Caco-2 (cell line): ENCODE data around the gene LRP1. TPM values are rescaled to one million over a fixed set of nuclear protein-coding genes. Genes with fewer than 3 reads are reported as not detected.

ENCODE experiments used
- BruUV-seq: library from RNA; stranded (reverse); fragments of 400-500 nt; replicated peaks from 2 replicates; lab custom pipeline; 2021; lab: Mats Ljungman, UMichigan
- CTCF ChIA-PET: fragments of 300-600 bp; sonication (Branson Sonifier 250); formaldehyde crosslinking; loops from one replicate; lab custom pipeline; 2022; ENCODE audit warnings: antibody characterized with exemption; lab: Charles Lee
- POLR2A ChIA-PET: fragments of 300-600 bp; sonication (Branson Sonifier 250); formaldehyde crosslinking; loops from one replicate; lab custom pipeline; 2022; ENCODE audit warnings: antibody characterized with exemption; lab: Charles Lee
- DNase-seq, 2 experiments: peaks; one replicate each; pipeline versions ENCODE4 v3.0.0 to v3.0.0-alpha.2; 2020 to 2022
- H3K27me3 ChIP-seq: replicated peaks from 2 replicates; pipeline ENCODE4 v1.6.0; 2011; ENCODE audit warnings: low read length; ENCODE audit not compliant: control insufficient read depth, insufficient read depth
- H3K36me3 ChIP-seq: 2 replicates; pipeline ENCODE4 v1.5.1; 2011; ENCODE audit warnings: low read length; ENCODE audit not compliant: control insufficient read depth, insufficient read depth
- H3K4me1 ChIP-seq: fragments of 250-450 bp; sonication (Bioruptor Pico); 2 replicates; pipeline ENCODE4 v1.5.1; 2020; ENCODE audit warnings: mild to moderate bottlenecking
- H3K4me3 ChIP-seq: 2 replicates; pipeline ENCODE4 v1.5.1; 2011; ENCODE audit warnings: low read depth, mild to moderate bottlenecking, control low read depth, low read length
- H3K9me3 ChIP-seq: fragments of 250-450 bp; sonication (Bioruptor Pico); 2 replicates; pipeline ENCODE4 v1.5.1; 2020; ENCODE audit warnings: mild to moderate bottlenecking, moderate library complexity
- H3K27ac Mint-ChIP-seq: one replicate; pipeline ENCODE4 v1.8.0; 2022; ENCODE audit warnings: mixed read lengths; ENCODE audit not compliant: unreplicated experiment
- H3K27me3 Mint-ChIP-seq: one replicate; pipeline ENCODE4 v1.8.0; 2022; ENCODE audit warnings: mixed read lengths; ENCODE audit not compliant: insufficient read depth, unreplicated experiment
- H3K36me3 Mint-ChIP-seq: one replicate; pipeline ENCODE4 v1.8.0; 2022; ENCODE audit warnings: mild to moderate bottlenecking, mixed read lengths; ENCODE audit not compliant: insufficient read depth, unreplicated experiment
- H3K4me1 Mint-ChIP-seq: one replicate; pipeline ENCODE4 v1.8.0; 2022; ENCODE audit warnings: low read depth, mixed read lengths; ENCODE audit not compliant: unreplicated experiment
- H3K4me3 Mint-ChIP-seq: one replicate; pipeline ENCODE4 v1.8.0; 2022; ENCODE audit warnings: mild to moderate bottlenecking, moderate library complexity, mixed read lengths; ENCODE audit not compliant: unreplicated experiment
- H3K9me3 Mint-ChIP-seq: one replicate; pipeline ENCODE4 v1.8.0; 2022; ENCODE audit warnings: mixed read lengths; ENCODE audit not compliant: unreplicated experiment
- CTCF ChIP-seq, 2 experiments: fragments of 200-600 bp in 1 of 2; IDR thresholded peaks; 1 replicate in 1 of 2; 2 replicates in 1 of 2; pipeline versions ENCODE4 v1.5.1 to v1.8.0; 2011 to 2022; ENCODE audit warnings: antibody characterized with exemption in 1 of 2, control low read depth in 1 of 2, inconsistent platforms in 1 of 2, low read depth in 1 of 2, low read length in 1 of 2, mild to moderate bottlenecking in 1 of 2, moderate library complexity in 1 of 2; ENCODE audit not compliant: insufficient read depth in 1 of 2, severe bottlenecking in 1 of 2, unreplicated experiment in 1 of 2
- intact Hi-C: fragments of 100-400 bp; cut with micrococcal nuclease; formaldehyde crosslinking; loops from one replicate; pipeline ENCODE4 v1.10.0; 2022; ENCODE audit not compliant: unreplicated experiment
- total RNA-seq: library from RNA; stranded (reverse); gene quantifications from 2 replicates; pipeline ENCODE4 v1.2.3, GENCODE V29; 2022

The LRP1 gene
- total RNA-seq, 1 experiment from 2014 or later = 111 TPM

- H3K9me3 ChIP-seq = no peaks in the 10 kb centered on the region
- ChIA-PET POLR2A (interaction anchor here (0.5 to 3.3 kb wide), 5 partner anchors 11 to 240 kb away, joined by 3 to 36 read pairs (median 5); partner anchors contain the start of genes INHBE and SHMT2), CTCF (interaction anchor here (0.7 to 6.4 kb wide), 7 partner anchors 11 to 219 kb away, joined by 3 to 80 read pairs (median 4); partner anchors contain the start of genes GLI1 and SHMT2)
- Mint-ChIP-seq H3K9me3 (no peaks in the 10 kb centered on the region), H3K27ac (peak overlapping the region; percentile 45), H3K4me3 (peak overlapping the region; percentile 79), H3K27me3 (peaks cover 7% of the 10 kb centered on the region), H3K4me1 (peaks cover 43% of the 10 kb centered on the region), H3K36me3 (peaks cover 63% of the 10 kb centered on the region)
- intact Hi-C loops = no loop called here
- peak in 1 of 2 experiments; percentile 0 for TF ChIP-seq CTCF (IDR thresholded peaks at IDR 0.05; ENCODE audit: insufficient read depth in 1 of 2, low read depth in 1 of 2, low read length in 1 of 2, severe bottlenecking in 1 of 2, unreplicated experiment in 1 of 2)
- peak overlapping the region; percentile 35 for H3K4me3 ChIP-seq
- H3K36me3 ChIP-seq = no peaks in the 10 kb centered on the region
- TSS peak; percentile 55 for BruUV-seq
- H3K4me1 ChIP-seq = peaks cover 19% of the 10 kb centered on the region
- peaks cover 9% of the 10 kb centered on the region for H3K27me3 ChIP-seq
- peak; percentile 63 to 64 for DNase-seq
Observed at GRCh38 chr12:57240066-57240921, 112.0 kb downstream of the LRP1 start.

GRCh38 chr12:57240926-57241401 is 112.7 kb downstream of the LRP1 start:
- Mint-ChIP-seq H3K27me3 (peaks cover 7% of the 10 kb centered on the region), H3K36me3 (peaks cover 56% of the 10 kb centered on the region), H3K27ac (peak overlapping the region; percentile 44), H3K4me1 (peaks cover 43% of the 10 kb centered on the region), H3K4me3 (peak overlapping the region; percentile 79), H3K9me3 (no peaks in the 10 kb centered on the region)
- DNase-seq = peak in 1 of 2 experiments; percentile 47
- peaks cover 9% of the 10 kb centered on the region for H3K27me3 ChIP-seq
- BruUV-seq = no TSS peak
- CTCF ChIA-PET = interaction anchor here (0.5 to 6.4 kb wide), 5 partner anchors 11 to 212 kb away, joined by 3 to 80 read pairs (median 4); partner anchors contain the start of gene SHMT2
- H3K36me3 ChIP-seq = no peaks in the 10 kb centered on the region
- POLR2A ChIA-PET = interaction anchor here (0.5 to 3.3 kb wide), 2 partner anchors 11 to 214 kb away, joined by 5 to 36 read pairs; partner anchors contain the start of genes INHBE and SHMT2
- H3K9me3 ChIP-seq = no peaks in the 10 kb centered on the region
- peak overlapping the region; percentile 35 for H3K4me3 ChIP-seq
- intact Hi-C loops = no loop called here
- peaks cover 19% of the 10 kb centered on the region for H3K4me1 ChIP-seq
- TF ChIP-seq CTCF (IDR thresholded peaks at IDR 0.05; ENCODE audit: insufficient read depth in 1 of 2, low read depth in 1 of 2, low read length in 1 of 2, severe bottlenecking in 1 of 2, unreplicated experiment in 1 of 2) = no peak
